ENCODE measurements around the gene KRT86. TPM values are rescaled to one million over a fixed set of nuclear protein-coding genes. Genes with fewer than 3 reads are reported as not detected.
A peak's percentile ranks its signal among the peaks of the same experiment; 100 is the strongest.
"Not testable (repeated sequence)": the region's sequence is repeated elsewhere in the genome, so short reads cannot be mapped to it uniquely, and the experiment has no call there.

KRT86 gene
- total RNA-seq, 4 donors from 2014 or later = 1.0 to 289 (median 37.0) TPM

DNA sequence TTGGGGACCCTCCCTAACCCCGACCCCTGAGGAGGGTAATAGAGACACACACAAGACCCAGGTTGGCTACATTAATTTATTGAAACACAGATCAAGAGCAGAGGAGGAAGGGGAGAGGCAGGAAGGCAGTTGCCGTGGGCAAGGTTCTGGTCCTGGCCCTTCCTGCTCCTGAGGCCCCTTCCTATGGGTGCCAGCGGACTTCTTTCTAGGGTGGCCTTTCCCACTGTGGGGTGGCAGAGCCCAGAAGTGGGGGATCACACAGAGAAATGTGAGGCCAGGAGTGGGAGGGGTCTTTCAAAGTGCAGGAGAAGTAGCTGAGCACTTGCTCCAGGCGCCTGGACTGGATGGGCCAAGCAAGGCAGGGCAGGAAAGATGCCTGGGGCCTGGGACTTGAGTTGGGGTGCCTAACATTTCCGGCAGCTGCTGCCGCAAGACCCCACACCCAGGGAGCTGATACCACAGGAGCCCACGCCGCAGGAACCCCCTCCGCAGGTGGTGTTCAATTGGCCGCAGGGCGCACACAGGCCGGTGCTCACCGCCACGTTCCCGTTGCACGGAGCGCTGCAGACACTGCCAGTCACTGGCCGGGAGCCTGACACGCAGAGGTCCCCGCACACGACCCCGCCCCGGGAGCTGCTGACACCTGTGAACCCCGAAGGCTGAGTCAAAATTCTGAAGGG lies 11.5 kb downstream of the KRT86 start:
- Histone ChIP-seq H3K27me3 (no peaks in the 10 kb centered on the region), H3K4me1 (peaks cover 8% of the 10 kb centered on the region), H3K36me3 (no peaks in the 10 kb centered on the region), H3K9me3 (no peaks in the 10 kb centered on the region), H3K27ac (no peak overlapping the region), H3K4me3 (no peak overlapping the region)
- TF ChIP-seq EP300 (IDR thresholded peaks at IDR 0.05) = no peak
- no peak for TF ChIP-seq POLR2A (IDR thresholded peaks at IDR 0.05)
- TF ChIP-seq, protein P1, sequence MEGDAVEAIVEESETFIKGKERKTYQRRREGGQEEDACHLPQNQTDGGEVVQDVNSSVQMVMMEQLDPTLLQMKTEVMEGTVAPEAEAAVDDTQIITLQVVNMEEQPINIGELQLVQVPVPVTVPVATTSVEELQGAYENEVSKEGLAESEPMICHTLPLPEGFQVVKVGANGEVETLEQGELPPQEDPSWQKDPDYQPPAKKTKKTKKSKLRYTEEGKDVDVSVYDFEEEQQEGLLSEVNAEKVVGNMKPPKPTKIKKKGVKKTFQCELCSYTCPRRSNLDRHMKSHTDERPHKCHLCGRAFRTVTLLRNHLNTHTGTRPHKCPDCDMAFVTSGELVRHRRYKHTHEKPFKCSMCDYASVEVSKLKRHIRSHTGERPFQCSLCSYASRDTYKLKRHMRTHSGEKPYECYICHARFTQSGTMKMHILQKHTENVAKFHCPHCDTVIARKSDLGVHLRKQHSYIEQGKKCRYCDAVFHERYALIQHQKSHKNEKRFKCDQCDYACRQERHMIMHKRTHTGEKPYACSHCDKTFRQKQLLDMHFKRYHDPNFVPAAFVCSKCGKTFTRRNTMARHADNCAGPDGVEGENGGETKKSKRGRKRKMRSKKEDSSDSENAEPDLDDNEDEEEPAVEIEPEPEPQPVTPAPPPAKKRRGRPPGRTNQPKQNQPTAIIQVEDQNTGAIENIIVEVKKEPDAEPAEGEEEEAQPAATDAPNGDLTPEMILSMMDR (IDR thresholded peaks at IDR 0.05) = no peak
- no peak for TF ChIP-seq POLR2AphosphoS5 (IDR thresholded peaks at IDR 0.05)
- DNase-seq (ENCODE audit: low spot score in 2 of 2) = peak; percentile 54 to 77
- WGBS = 83% methylated on average over 13 of the region's 24 CpGs

DNA sequence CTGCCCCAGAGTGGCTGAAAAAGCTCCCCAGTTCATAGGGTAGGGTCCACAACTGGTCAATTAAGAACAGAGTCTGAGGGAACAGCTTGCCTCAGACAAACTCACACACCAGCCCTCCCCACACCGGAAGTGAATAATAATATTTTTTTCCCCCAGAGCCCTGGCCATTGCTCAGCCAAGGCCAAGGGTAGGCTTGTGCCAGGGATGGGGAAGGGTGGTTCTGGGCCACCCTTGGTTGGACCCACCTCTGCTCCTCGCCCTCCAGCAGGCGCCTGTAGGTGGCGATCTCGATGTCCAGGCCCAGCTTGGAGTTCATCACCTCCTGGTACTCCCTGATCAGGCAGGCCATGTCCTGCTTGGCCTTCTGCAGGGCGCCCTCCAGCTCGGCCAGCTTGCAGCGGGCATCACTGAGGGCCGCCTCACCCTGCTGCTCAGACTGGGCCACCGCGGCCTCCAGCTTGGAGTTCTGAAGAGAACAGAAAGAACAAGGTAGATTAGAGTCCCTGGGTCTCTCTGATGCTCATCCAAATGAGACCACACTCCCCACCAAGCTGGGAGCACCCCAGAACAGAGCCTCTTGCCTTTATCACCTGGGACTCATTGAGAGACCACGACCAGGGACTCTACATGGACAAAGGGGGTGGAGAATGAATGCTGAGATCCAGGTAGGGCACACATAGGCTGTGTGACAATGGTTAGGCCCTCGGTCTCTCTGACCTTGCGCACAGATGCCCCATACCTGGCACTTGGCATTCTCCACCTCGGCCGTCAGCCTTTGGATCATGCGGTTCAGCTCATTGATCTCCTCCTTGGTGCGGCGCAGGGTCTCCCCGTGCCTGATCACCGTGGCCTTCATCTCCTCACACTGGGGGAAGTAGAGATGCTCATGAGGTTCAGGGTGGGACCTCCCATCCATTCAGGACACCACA lies 12.7 kb downstream of the KRT86 start:
- 89% methylated on average over 10 of the region's 21 CpGs for WGBS
- not testable (repeated sequence) for H3K4me1 ChIP-seq, H3K9me3 ChIP-seq, H3K36me3 ChIP-seq, H3K4me3 ChIP-seq, H3K27me3 ChIP-seq, H3K27ac ChIP-seq
- peak; percentile 39 to 57 for DNase-seq (ENCODE audit: low spot score in 2 of 2)

DNA sequence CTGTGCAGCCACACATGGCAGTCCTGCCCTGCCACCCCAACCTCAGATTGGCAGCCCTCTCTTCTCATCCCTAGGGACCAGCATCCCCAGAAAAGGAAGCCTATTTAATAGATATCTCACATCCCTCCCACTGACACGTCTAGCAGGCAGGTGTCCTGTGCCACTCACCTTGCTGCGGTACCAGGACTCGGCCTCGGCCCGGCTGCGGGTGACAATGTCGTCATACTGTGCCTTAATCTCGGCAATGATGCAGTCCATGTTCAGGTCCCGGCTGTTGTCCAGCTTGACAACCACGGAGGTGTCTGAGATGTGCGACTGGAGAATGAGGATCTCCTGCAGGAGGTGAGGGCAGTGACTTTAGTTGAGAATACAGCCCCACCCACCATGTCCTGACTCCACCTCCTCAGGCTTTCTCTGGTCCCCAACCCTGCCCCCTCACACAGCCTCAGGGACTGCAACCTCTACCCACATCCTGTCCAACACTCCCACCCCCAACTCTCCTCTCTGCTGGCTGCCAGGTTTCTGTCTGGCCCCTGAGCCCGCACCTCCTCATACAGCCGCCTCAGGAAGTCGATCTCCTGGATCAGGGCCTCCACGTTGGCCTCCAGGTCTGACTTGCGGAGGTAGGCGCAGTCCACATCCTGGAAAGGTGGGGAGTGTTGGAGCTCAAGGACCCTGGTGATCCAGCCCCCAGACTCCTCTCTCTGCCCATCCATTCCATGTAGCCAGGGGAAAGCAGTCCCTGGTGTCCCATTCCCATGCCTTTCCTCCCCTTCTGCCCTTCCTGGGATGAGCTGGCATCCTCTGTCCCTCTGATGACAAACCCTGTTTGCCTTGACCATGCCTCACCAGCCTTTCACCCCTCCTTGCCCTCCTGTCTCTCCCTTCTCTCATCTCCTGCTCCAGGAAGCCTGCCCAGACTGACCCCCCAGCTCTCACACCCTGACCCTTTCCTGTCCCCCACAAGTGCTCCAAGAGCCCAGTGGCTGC lies 13.7 kb downstream of the KRT86 start:
- H3K27ac ChIP-seq, H3K4me3 ChIP-seq, H3K4me1 ChIP-seq, H3K36me3 ChIP-seq, H3K27me3 ChIP-seq, H3K9me3 ChIP-seq: not testable (repeated sequence)
- WGBS = 91% methylated on average over 13 of the region's 17 CpGs
- DNase-seq (ENCODE audit: low spot score in 2 of 2) = peak; percentile 41 to 61

DNA sequence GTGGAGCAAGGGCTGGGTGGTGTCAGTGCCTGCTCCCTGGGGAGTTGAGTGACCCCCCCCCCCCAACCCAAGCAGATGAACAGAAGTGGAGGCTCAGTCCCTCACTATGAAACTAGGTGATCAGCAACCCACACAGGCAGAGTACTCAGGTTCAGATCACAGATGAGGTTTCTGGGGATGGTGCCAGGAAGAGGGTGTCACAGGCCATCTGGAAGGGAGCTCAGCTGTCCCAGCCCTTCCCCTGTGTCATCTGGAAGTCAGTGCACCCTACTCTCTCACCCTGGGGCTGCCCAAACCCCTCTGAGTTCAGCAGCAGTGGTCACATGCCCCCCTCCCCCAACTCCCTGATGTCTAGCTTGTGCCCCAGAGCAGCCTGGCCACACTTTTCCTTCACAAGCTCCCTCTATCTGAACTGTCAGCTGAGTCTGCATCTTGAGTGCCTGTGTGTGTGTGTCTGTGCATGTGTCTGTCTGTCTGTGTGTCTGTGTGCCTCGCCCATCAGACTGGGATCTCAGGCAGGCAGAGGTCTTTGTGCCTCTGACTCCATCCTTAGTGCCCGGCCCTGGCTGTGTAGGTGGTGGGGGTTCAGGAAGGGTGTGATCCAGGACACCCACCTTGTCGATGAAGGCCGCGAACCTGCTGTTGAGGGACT lies 16.2 kb downstream of the KRT86 start:
- H3K9me3 ChIP-seq; DNase-seq (ENCODE audit: low spot score in 2 of 2); H3K4me1 ChIP-seq; H3K4me3 ChIP-seq; H3K36me3 ChIP-seq; H3K27ac ChIP-seq: not testable (repeated sequence)
- peaks cover 15% of the 10 kb centered on the region for H3K27me3 ChIP-seq
- WGBS = no CpG with 5 or more reads among the region's 5 CpGs

DNA sequence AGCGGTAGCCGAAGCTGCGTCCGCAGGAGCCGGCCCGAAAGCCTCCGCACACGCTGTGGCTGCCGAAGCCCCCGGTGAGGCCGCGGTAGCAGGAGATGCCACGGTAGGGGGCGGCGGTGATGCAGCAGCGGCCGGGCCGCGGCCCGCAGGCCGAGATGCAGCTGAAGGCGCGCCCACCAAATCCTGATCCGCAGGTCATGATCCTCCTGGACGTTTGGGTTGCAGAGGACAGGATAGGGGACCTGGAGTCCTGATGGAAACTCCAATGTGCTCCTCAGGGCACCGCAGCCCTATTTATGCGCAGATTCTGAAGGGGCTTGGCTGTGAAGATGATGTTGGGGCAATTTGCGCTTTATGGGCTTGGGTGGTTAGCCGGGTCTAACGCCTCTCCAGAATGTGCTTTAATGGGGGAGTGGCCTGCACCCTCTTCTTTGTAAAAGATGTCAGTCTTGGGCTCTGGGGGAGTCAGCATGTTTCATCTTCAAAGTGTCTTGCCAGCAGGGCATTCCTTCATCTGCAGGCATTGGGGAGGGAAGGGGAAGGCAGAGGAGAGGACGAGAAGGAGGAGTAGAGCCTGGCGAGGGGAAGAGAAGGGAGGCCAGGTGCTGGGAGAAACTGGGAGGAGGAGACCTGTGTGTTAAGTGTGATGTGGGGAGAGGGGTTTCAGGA lies 17.0 kb downstream of the KRT86 start, which contains the start of gene KRT81:
KRT81 (minus strand) TSS at position 268 of the 669 bp plus-strand sequence; CDS start at position 199, 69 bp downstream.
- WGBS = 66% methylated on average over 5 of the region's 32 CpGs
- no peak within 1 kb of the TSS for H3K4me3 ChIP-seq
- H3K27me3 ChIP-seq = peaks cover 15% of the 10 kb centered on the region
- DNase-seq (ENCODE audit: low spot score in 2 of 2) = peak; percentile 21 to 34
- no peaks in the 10 kb centered on the region for H3K9me3 ChIP-seq
- TF ChIP-seq POLR2A (IDR thresholded peaks at IDR 0.05) (no peak), EP300 (IDR thresholded peaks at IDR 0.05) (no peak), POLR2AphosphoS5 (IDR thresholded peaks at IDR 0.05) (no peak)
- TF ChIP-seq, protein P1 (IDR thresholded peaks at IDR 0.05) = no peak
- H3K4me1 ChIP-seq = no peaks in the 10 kb centered on the region
- no peaks in the 10 kb centered on the region for H3K36me3 ChIP-seq
- no peak within 1 kb of the TSS for H3K27ac ChIP-seq

DNA sequence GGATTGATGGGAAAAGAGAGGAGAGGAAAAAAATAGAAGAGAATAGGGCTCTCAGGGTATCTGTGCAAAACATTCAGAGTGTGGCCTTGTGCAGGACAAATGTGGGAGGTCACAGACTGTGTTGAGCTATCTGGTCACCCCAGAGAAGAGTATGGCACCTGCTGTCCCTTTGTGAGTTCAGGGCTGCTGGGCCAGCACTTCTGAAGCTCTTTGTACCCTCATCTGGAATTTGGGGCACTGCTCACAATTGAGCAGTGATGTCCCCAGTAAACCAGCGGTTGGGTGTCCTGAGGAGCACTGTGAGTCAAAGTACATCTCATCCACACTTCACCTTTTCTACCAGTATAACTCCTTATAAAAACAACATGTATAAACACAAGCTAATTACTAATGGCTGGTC lies 19.5 kb downstream of the KRT86 start:
- H3K36me3 ChIP-seq = no peaks in the 10 kb centered on the region
- H3K4me3 ChIP-seq = no peak overlapping the region
- H3K27me3 ChIP-seq = peaks cover 15% of the 10 kb centered on the region
- no peak overlapping the region for H3K27ac ChIP-seq
- 92% methylated on average over 1 of the region's 1 CpG for WGBS
- H3K4me1 ChIP-seq = no peaks in the 10 kb centered on the region
- TF ChIP-seq POLR2A (IDR thresholded peaks at IDR 0.05) (no peak), POLR2AphosphoS5 (IDR thresholded peaks at IDR 0.05) (no peak)
- no peaks in the 10 kb centered on the region for H3K9me3 ChIP-seq
- DNase-seq (ENCODE audit: low spot score in 2 of 2) = peak in 1 of 2 donors; percentile 11
